Measurements from ENCODE around the gene PHF2.

The PHF2 gene

DNA sequence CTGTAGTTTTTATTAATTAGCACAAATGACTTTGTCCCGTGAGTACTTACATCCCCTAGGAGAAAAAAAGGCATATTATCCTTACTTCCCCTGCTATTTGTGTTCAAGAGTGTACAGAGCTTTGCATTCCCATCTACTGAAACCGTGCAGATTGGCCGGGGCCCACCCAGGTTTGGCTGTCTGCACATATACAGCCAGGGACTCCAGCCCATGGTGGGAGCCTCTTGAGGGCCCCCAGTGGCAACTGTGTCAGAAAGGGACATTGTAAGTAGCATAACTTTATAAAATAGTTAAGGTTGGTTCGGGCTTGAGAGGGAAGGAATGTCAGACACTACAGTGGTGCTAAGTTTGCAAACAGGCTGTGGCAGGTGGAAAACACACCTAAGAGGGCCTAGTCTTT lies 24.7 kb downstream of the PHF2 start:
- no peak for DNase-seq (ENCODE audit: low read depth)

GRCh38 chr9:93601666-93602065 lies 25.3 kb downstream of the PHF2 start:
- DNase-seq (ENCODE audit: low read depth), result no peak

GRCh38 chr9:93603011-93603410 lies 26.6 kb downstream of the PHF2 start:
- DNase-seq (ENCODE audit: low read depth), result no peak

DNA sequence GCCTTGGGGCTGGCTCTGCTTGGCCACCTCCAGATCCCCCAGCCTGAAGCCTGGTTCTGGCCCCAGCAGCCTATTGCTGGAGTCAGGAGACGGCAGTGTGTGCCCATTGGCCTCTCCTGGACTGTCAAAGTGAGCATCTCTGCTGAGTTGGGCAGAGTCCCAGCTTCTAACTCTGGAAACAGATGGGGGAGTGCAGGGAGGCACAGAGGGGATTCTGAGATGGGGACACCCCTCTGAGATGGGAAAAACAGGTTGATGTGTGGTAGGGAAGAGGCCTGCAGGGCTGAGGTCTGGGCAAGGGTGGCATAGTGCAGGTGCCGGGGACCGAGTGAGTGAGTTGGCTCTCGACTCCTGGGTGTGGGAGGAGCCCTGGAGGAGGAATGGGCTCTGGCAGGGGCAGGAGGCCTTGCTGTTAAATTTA lies 27.5 kb downstream of the PHF2 start:
- no peak for DNase-seq (ENCODE audit: low read depth)

DNA sequence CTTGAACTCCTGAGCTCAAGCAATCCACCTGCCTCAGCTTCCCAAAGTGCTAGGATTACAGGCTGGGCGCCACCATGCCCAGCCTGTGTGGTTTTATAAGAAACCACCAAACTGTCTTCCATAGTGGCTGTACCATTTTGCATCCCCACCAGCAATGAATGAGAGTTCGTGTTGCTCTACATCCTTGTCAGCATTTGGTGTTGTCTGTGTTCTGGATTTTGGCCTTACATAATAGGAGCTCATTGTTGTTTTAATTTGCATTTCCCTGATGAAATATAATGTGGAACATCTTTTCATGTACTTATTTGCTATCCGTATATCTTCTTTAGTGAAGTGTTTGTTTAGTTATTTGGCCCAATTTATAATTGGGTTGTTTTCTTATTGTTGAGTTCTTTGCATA lies 29.8 kb downstream of the PHF2 start:
- no peak for DNase-seq (ENCODE audit: low read depth)

DNA sequence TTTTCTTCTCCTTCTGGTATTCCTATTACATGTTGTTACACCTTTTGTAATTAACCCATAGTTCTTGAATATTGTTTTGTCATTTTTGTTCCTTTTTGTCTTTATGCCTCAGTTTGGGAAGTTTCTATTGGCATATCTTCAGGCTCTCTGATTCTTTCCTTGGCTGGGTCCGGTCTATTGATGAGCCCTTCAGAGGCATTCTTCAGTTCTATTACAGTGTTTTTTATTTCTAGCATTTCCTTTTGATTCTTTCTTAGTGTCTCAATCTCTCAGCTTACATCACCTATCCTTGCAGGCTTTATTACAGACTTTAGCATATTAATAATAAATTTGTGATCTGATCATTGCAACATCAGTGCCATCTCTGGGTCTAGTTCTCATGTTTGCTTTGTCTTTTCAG lies 33.8 kb downstream of the PHF2 start:
- no peak for DNase-seq (ENCODE audit: low read depth)

GRCh38 chr9:93612052-93612795 lies 35.8 kb downstream of the PHF2 start:
- no peak for DNase-seq (ENCODE audit: low read depth)

DNA sequence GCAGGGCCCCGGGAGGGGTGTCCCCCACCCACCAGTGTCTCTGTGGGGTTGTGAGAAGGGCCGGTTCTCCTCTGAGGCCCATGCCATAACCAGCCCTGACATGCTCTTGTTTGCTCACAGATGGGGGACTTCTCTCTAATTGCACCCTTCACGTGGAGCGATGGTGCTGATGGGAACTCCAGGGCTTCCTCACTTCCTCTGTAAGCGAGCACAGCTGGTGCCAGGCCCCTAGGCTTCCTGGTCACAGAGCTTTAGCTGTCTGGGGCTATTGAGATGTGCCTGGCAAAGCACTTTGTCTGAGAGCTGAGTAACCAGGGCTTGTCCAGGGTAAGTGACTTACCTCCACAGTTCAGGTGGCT lies 36.4 kb downstream of the PHF2 start:
- no peak for DNase-seq (ENCODE audit: low read depth)

DNA sequence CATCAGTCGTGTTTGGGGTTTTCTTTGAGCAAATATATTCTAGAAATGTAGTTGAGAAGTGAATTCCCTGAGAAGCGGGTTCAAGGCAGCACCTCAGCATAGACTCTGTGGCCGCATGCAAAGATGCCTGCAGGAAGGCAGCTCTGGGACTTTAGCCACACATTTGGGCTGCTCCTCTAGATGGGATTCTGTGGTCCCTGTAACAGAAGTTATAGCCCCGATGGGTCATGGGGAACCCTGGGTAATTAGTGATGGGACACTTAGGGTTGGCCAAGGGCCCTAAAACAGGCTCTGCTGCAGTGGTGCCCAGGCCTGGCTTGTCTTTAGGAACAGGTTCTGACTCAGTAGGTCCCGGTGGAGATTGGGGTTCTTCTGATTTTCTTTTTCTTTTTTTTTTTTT lies 36.8 kb downstream of the PHF2 start:
- DNase-seq (ENCODE audit: low read depth), result no peak

- DNase-seq (ENCODE audit: low read depth), result no peak
Observed at GRCh38 chr9:93613791-93614190, 37.4 kb downstream of the PHF2 start.

DNA sequence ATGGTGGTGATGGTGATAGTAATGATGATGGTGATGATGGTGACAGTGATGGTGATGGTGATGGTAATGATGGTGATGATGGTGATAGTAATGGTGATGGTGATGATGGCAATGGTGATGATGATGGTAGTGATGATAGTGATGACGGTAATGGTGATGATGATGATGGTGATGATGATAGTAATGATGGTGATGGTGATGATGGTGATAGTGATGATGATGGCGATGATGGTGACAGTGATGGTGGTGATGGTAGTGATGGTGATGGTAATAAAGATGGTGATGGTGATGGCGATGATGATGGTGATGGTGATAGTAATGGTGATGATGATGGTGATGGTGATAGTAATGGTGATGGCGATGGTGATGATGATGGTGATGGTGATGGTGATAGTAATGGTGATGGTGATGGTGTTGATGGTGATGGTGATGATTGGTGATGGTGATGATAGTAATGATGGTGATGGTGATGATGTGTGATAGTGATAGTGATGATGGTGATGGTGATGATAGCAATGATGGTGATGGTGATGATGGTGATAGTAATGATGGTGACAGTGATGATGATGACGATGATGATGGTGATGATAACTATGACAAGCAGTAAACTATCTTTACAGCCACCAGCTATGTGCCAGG lies 38.6 kb downstream of the PHF2 start:
- no peak for DNase-seq (ENCODE audit: low read depth)

DNA sequence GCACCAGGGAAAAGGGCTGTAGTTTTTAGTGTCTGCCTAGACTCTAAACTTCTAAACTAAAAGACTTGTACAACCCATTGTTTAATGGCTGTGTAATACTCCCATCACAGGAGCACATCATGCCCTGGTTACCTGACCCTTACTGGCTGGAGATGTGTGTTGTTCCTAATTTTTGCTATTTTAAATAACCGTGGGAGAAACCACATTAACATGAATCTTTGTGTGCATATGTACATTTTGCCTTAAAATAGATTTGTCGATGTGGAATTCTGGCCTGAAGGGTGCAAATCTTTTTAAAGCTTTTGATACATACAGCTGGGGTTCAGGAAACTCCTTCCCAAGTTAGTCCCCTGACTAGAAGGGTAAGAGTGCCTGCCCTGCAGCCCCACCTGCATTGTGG lies 39.7 kb downstream of the PHF2 start:
- DNase-seq (ENCODE audit: low read depth), result no peak

GRCh38 chr9:93617273-93617672 lies 40.9 kb downstream of the PHF2 start:
- no peak for DNase-seq (ENCODE audit: low read depth)

- no peak for DNase-seq (ENCODE audit: low read depth)
Observed at GRCh38 chr9:93619272-93619775, 42.9 kb downstream of the PHF2 start.

DNA sequence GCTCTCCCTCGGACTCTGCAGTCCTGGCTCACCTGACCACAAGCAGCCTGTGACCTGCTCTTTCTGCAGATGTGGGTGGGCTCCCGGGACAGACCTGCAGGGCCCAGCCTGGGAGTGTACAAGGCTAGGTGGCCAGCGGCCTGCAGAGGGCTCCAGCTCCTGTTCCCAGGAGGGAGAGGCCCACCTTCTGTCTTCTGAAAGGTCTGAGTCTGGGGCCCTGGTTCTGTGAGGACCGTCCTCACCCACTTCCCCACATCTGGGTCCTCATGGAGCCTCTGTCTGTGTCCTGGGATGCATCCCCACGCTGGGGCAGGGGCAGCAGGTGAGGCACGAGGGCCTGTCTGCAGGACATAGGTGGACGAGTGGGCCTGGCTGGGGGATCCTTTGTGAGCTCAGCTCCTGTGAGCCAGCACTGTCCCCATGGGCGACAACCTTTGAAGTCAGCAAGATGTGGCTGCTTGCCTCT lies 43.7 kb downstream of the PHF2 start:
- DNase-seq (ENCODE audit: low read depth), result no peak

DNA sequence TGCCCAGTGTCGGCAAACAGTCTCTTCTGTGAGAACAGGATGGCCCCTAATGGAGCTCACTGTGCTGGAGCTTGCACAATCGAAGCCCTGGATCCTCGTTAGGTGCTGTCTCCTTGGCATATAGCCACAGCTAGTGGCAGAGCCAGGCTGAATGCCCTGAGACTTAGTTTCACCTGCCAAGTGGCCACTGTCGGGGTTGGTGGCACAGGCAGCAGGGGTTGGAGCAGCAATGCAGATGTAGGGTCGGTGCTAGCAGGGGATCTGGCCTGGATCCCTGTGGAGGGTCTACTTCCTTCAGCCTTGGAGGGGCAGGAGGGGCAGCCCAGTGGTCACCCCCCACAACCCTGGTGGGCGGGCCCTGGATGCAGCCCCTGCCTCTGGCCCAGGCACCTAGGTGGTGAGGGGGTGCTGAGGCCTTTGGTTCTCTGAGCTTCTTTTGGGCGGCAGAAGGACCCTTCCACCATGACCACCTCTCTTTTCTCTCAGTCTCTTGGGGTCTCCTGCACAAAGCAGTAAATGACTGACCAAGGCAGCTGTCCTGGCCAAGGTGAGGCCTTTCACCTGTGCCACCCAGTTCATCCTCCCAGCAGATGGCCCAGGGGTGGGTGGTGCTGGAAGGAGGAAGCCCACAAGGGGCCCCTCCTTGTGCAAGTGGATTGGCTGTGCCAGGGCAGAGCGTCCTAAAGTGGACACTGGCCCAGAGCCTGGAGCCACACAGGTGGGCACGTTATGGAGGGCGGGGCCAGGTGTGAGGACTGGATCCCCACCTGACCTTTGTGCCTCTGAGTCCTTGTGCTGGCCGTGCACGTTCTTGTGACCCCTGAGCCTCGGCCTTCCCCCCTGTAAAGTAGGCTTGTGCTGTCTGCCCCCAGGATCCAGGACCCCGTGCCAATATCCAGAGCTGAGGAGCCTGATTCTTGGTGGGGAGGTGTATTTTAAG lies 44.8 kb downstream of the PHF2 start:
- no peak for DNase-seq (ENCODE audit: low read depth)

- no peak for DNase-seq (ENCODE audit: low read depth)
Observed at GRCh38 chr9:93621922-93622321, 45.5 kb downstream of the PHF2 start.

DNA sequence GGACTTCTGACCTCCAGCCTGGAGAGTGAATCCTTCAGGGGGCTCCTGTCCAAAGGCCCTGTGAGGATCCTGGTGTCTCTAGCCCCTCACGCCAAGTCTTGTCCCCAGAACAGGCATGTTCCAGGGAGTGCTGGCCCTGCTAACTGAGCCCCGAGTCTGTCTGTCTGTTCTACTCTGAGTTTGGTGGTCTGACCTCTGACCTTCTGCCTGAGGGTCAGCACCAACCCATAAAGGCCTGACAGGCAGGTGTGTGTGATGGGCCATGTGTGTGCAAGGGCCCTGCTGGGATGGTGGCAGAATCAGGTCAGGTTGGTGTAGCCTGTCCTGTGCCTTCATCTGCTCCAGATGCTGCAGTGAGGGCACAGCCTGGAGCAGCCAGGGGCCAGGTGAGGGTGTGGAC lies 46.3 kb downstream of the PHF2 start:
- DNase-seq (ENCODE audit: low read depth), result no peak

- no peak for DNase-seq (ENCODE audit: low read depth)
Observed at GRCh38 chr9:93623753-93624152, 47.4 kb downstream of the PHF2 start.

- DNase-seq (ENCODE audit: low read depth), result no peak
Observed at GRCh38 chr9:93624431-93624834, 48.0 kb downstream of the PHF2 start.

GRCh38 chr9:93624977-93625376 lies 48.6 kb downstream of the PHF2 start:
- DNase-seq (ENCODE audit: low read depth), result no peak

GRCh38 chr9:93629920-93630319 lies 53.5 kb downstream of the PHF2 start:
- no peak for DNase-seq (ENCODE audit: low read depth)
